OCI-LY7 (cell line): ENCODE results near the gene KIF6. TPM values are rescaled to one million over a fixed set of nuclear protein-coding genes. Genes with fewer than 3 reads are reported as not detected.
A peak's percentile ranks its signal among the peaks of the same experiment; 100 is the strongest.

ENCODE experiments used
- BruUV-seq: library from RNA; stranded (reverse); fragments of 400-500 nt; replicated peaks from 2 replicates; lab custom pipeline; 2021; lab: Mats Ljungman, UMichigan
- CTCF ChIA-PET: fragments of 300-600 bp; sonication (Branson Sonifier 250); formaldehyde crosslinking; loops from one replicate; lab custom pipeline; 2022; ENCODE audit warnings: antibody characterized with exemption; ENCODE audit not compliant: unreplicated experiment; lab: Charles Lee
- POLR2A ChIA-PET: fragments of 300-600 bp; sonication (Branson Sonifier 250); formaldehyde crosslinking; loops from one replicate; lab custom pipeline; 2022; ENCODE audit warnings: antibody characterized with exemption; lab: Charles Lee
- DNase-seq: peaks from one replicate; pipeline ENCODE4 v3.0.0-alpha.2; 2015; ENCODE audit warnings: low spot score
- H2AFZ ChIP-seq: fragments of 200-600 bp; sonication (generic), shearing (Covaris generic); 2 replicates; pipeline ENCODE4 v1.6.1; 2014; ENCODE audit warnings: mild to moderate bottlenecking, antibody characterized with exemption, low read length, moderate library complexity
- H3K27ac ChIP-seq: fragments of 200-600 bp; sonication (generic); 2 replicates; pipeline ENCODE4 v1.5.1; 2014; ENCODE audit warnings: mixed run types, low read depth, mild to moderate bottlenecking, moderate library complexity, low read length, inconsistent platforms; ENCODE audit not compliant: poor library complexity, severe bottlenecking
- H3K36me3 ChIP-seq: fragments of 200-600 bp; sonication (generic); 2 replicates; pipeline ENCODE4 v1.6.1; 2014; ENCODE audit warnings: mild to moderate bottlenecking, antibody characterized with exemption, low read length, moderate library complexity, mixed read lengths; ENCODE audit not compliant: insufficient read depth
- H3K4me1 ChIP-seq: fragments of 200-600 bp; sonication (generic); 2 replicates; pipeline ENCODE4 v1.5.1; 2014; ENCODE audit warnings: mild to moderate bottlenecking, low read length; ENCODE audit not compliant: insufficient read depth, poor library complexity, severe bottlenecking
- H3K4me2 ChIP-seq: fragments of 200-600 bp; sonication (generic); 2 replicates; pipeline ENCODE4 v1.6.1; 2014; ENCODE audit warnings: mild to moderate bottlenecking, low read length
- H3K4me3 ChIP-seq: fragments of 200-600 bp; sonication (generic); 2 replicates; pipeline ENCODE4 v1.5.1; 2014; ENCODE audit warnings: mild to moderate bottlenecking, low read depth, low read length; ENCODE audit not compliant: poor library complexity, severe bottlenecking
- H3K79me2 ChIP-seq: fragments of 200-600 bp; sonication (generic); 2 replicates; pipeline ENCODE4 v1.6.1; 2016; ENCODE audit warnings: low read depth, mild to moderate bottlenecking, low read length, moderate library complexity, mixed read lengths; ENCODE audit not compliant: insufficient read depth
- H3K9me2 ChIP-seq: fragments of 200-600 bp; sonication (generic); 2 replicates; pipeline ENCODE4 v1.6.1; 2016; ENCODE audit warnings: mild to moderate bottlenecking, low read length, mixed read lengths; ENCODE audit not compliant: insufficient read depth
- H3K9me3 ChIP-seq: fragments of 200-600 bp; sonication (generic); 2 replicates; pipeline ENCODE4 v1.6.1; 2014; ENCODE audit warnings: mild to moderate bottlenecking, mixed run types, low read length, mixed read lengths
- H4K20me1 ChIP-seq: fragments of 200-600 bp; sonication (generic); 2 replicates; pipeline ENCODE4 v1.6.1; 2014; ENCODE audit warnings: mild to moderate bottlenecking, antibody characterized with exemption, low read length, moderate library complexity, mixed read lengths; ENCODE audit not compliant: insufficient read depth
- CTCF ChIP-seq: fragments of 200-600 bp; sonication (generic); conservative IDR thresholded peaks from 2 replicates; pipeline ENCODE4 v1.5.1; 2014; ENCODE audit warnings: mild to moderate bottlenecking, antibody characterized with exemption, low read length, moderate library complexity, mixed read lengths
- EZH2phosphoT487 ChIP-seq: fragments of 200-600 bp; sonication (generic); IDR thresholded peaks from 2 replicates; pipeline ENCODE4 v1.6.1; 2018; ENCODE audit warnings: low read depth, borderline replicate concordance, mild to moderate bottlenecking, mixed run types, antibody characterized with exemption, low read length, moderate library complexity, mixed read lengths
- intact Hi-C: fragments of 100-400 bp; cut with micrococcal nuclease; formaldehyde crosslinking; loops from one replicate; pipeline ENCODE4 v1.10.0; 2022; ENCODE audit not compliant: unreplicated experiment
- total RNA-seq, 2 experiments: library from RNA; depleted of rRNA in 1 of 2; stranded (reverse); fragments of >200 nt in 1 of 2; shearing (Covaris generic) in 1 of 2; gene quantifications; 2 replicates each; pipeline ENCODE4 v1.2.3, GENCODE V29; 2014 to 2022

The KIF6 gene
- total RNA-seq, 2 experiments from 2014 or later, result not detected

GRCh38 chr6:39347906-39348585 is 377.2 kb downstream of the KIF6 start:
- no TSS peak for BruUV-seq
- DNase-seq, result peak; percentile 47
- POLR2A ChIA-PET, result no interaction called here
- intact Hi-C loops, result loop anchor here (5.0 kb wide), 1 partner anchor 544 kb away; no protein-coding TSS in a partner anchor
- Histone ChIP-seq H3K4me2 (no peak overlapping the region), H3K9me2 (no peaks in the 10 kb centered on the region), H3K27ac (no peak overlapping the region), H3K36me3 (no peaks in the 10 kb centered on the region), H3K4me1 (no peaks in the 10 kb centered on the region), H3K4me3 (no peak overlapping the region), H4K20me1 (no peaks in the 10 kb centered on the region), H3K9me3 (no peaks in the 10 kb centered on the region), H2AFZ (no peak overlapping the region), H3K79me2 (no peaks in the 10 kb centered on the region)
- CTCF ChIA-PET, result no interaction called here
- peak; percentile 84 for TF ChIP-seq CTCF
- TF ChIP-seq EZH2phosphoT487, result no peak

GRCh38 chr6:39347206-39347605 is 378.0 kb downstream of the KIF6 start:
- H3K4me1 ChIP-seq, result no peaks in the 10 kb centered on the region
- no peak overlapping the region for H3K4me2 ChIP-seq
- H3K4me3 ChIP-seq, result no peak overlapping the region
- H3K79me2 ChIP-seq, result no peaks in the 10 kb centered on the region
- TF ChIP-seq CTCF, result no peak
- no peak for TF ChIP-seq EZH2phosphoT487
- ChIA-PET POLR2A (interaction anchor here (0.6 kb wide), 1 partner anchor 28 kb away, joined by 3 read pairs; no protein-coding TSS in a partner anchor), CTCF (no interaction called here)
- no peaks in the 10 kb centered on the region for H3K9me3 ChIP-seq
- no TSS peak for BruUV-seq
- no peaks in the 10 kb centered on the region for H3K9me2 ChIP-seq
- no peaks in the 10 kb centered on the region for H4K20me1 ChIP-seq
- DNase-seq, result no peak
- intact Hi-C loops, result loop anchor here (5.0 kb wide), 1 partner anchor 545 kb away; no protein-coding TSS in a partner anchor
- no peaks in the 10 kb centered on the region for H3K36me3 ChIP-seq
- H2AFZ ChIP-seq, result no peak overlapping the region
- H3K27ac ChIP-seq, result no peak overlapping the region

GRCh38 chr6:39344821-39345280 is 380.4 kb downstream of the KIF6 start:
- POLR2A ChIA-PET, result no interaction called here
- no peak for DNase-seq
- BruUV-seq, result no TSS peak
- Histone ChIP-seq H3K36me3 (no peaks in the 10 kb centered on the region), H3K4me2 (no peak overlapping the region), H3K27ac (no peak overlapping the region), H3K4me1 (no peaks in the 10 kb centered on the region), H3K9me2 (no peaks in the 10 kb centered on the region), H3K4me3 (no peak overlapping the region), H3K9me3 (no peaks in the 10 kb centered on the region), H4K20me1 (no peaks in the 10 kb centered on the region), H3K79me2 (no peaks in the 10 kb centered on the region), H2AFZ (no peak overlapping the region)
- TF ChIP-seq CTCF (no peak), EZH2phosphoT487 (no peak)
- CTCF ChIA-PET, result interaction anchor here (0.8 kb wide), 1 partner anchor 17 kb away, joined by 3 read pairs; no protein-coding TSS in a partner anchor
- intact Hi-C loops, result loop anchor here (5.0 kb wide), 1 partner anchor 547 kb away; no protein-coding TSS in a partner anchor
